Spleen (tissue), 7 donors: ENCODE results near the gene TCEA3.

Source experiments
- CTCF ChIP-seq, 11 experiments: fragments of 200-600 bp in 7 of 11; fragments of 450-650 bp in 4 of 11; sonication (generic) in 4 of 11; IDR thresholded peaks in 8 of 11; conservative IDR thresholded peaks in 3 of 11; 1 replicate in 7 of 11; 2 replicates in 4 of 11; pipeline versions ENCODE4 v1.4.0 to v1.8.0; 2016 to 2021; ENCODE audit warnings: antibody characterized with exemption in 11 of 11, inconsistent platforms in 4 of 11, mild to moderate bottlenecking in 1 of 11
- POLR2A ChIP-seq, 3 donors: fragments of 450-650 bp; IDR thresholded peaks; one replicate each; pipeline ENCODE4 v1.5.1; 2017; ENCODE audit warnings: antibody characterized with exemption in 3 of 3, mild to moderate bottlenecking in 1 of 3
- donor health status: DM: no; HTN: no; CAD: no; lungs with moderate emphysema.
- donor health status: DM: no; HTN: no; CAD: no.
- donor health status: DM: no; HTN: no; CAD: no.

DNA sequence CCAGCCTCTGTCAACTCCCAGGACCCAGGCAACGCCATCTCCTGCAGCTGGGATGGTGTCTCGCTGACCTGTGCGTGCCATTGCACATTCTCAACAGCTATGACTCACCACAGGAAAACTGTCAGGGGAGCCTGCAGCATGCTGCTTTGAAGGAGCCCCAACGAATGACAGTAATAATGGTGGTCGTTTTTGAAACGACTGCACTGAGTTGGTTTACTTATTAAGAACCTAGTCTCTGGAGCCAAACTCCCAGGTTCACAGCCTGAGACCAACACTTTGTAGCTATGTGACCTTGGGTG, 21.6 kb downstream of the TCEA3 start:
- TF ChIP-seq CTCF (IDR thresholded peaks at IDR 0.05 in 8 of 11, conservative IDR thresholded peaks at IDR 0.05 in 3 of 11) (no peak), POLR2A (IDR thresholded peaks at IDR 0.05) (no peak)
